HS-27A (cell line): ENCODE data around the gene SPATS2L.

Experiments used
- DNase-seq: peaks from one replicate; pipeline ENCODE4 v3.0.0-alpha.2; 2012; ENCODE audit warnings: low read depth, missing footprints

Gene SPATS2L

GRCh38 chr2:200351815-200352214 lies 45.3 kb downstream of the SPATS2L start:
- DNase-seq, result no peak

GRCh38 chr2:200352636-200353035 lies 46.1 kb downstream of the SPATS2L start:
- peak; percentile 42 for DNase-seq

GRCh38 chr2:200353120-200353519 lies 46.6 kb downstream of the SPATS2L start:
- no peak for DNase-seq

- DNase-seq, result no peak
These were observed 47.4 kb downstream of the SPATS2L start for GRCh38 chr2:200353874-200354273.

GRCh38 chr2:200354833-200355751 lies 48.6 kb downstream of the SPATS2L start:
- DNase-seq, result no peak

GRCh38 chr2:200356321-200356720 lies 49.8 kb downstream of the SPATS2L start:
- no peak for DNase-seq

- peak; percentile 71 for DNase-seq
These were observed 50.4 kb downstream of the SPATS2L start for GRCh38 chr2:200356857-200357384.

GRCh38 chr2:200357845-200358244 lies 51.4 kb downstream of the SPATS2L start:
- DNase-seq, result no peak

- DNase-seq, result no peak
These were observed 53.1 kb downstream of the SPATS2L start for GRCh38 chr2:200359552-200359951.

GRCh38 chr2:200360364-200360763 lies 53.9 kb downstream of the SPATS2L start:
- DNase-seq, result no peak

GRCh38 chr2:200362202-200362917 lies 55.9 kb downstream of the SPATS2L start:
- DNase-seq, result no peak

GRCh38 chr2:200363279-200363678 lies 56.8 kb downstream of the SPATS2L start:
- DNase-seq, result no peak

- DNase-seq, result no peak
These were observed 57.6 kb downstream of the SPATS2L start for GRCh38 chr2:200364142-200364541.

- DNase-seq, result no peak
These were observed 58.1 kb downstream of the SPATS2L start for GRCh38 chr2:200364620-200365019.

- DNase-seq, result no peak
These were observed 58.7 kb downstream of the SPATS2L start for GRCh38 chr2:200365209-200365608.

- DNase-seq, result no peak
These were observed 60.7 kb downstream of the SPATS2L start for GRCh38 chr2:200367155-200367554.

- no peak for DNase-seq
These were observed 63.4 kb downstream of the SPATS2L start for GRCh38 chr2:200369886-200370285.

- DNase-seq, result no peak
These were observed 66.7 kb downstream of the SPATS2L start for GRCh38 chr2:200373231-200373630.

GRCh38 chr2:200373973-200374416 lies 67.5 kb downstream of the SPATS2L start:
- DNase-seq, result no peak

GRCh38 chr2:200376513-200377354 lies 70.2 kb downstream of the SPATS2L start:
- no peak for DNase-seq

GRCh38 chr2:200377355-200378336 lies 71.2 kb downstream of the SPATS2L start:
- DNase-seq, result no peak
